HK-2 (cell line): Measurements from ENCODE around the gene PLEKHA6.

ENCODE experiments used
- DNase-seq: peaks from one replicate; pipeline ENCODE4 v3.0.0-alpha.2; 2018; ENCODE audit not compliant: unreplicated experiment

The PLEKHA6 gene

DNA sequence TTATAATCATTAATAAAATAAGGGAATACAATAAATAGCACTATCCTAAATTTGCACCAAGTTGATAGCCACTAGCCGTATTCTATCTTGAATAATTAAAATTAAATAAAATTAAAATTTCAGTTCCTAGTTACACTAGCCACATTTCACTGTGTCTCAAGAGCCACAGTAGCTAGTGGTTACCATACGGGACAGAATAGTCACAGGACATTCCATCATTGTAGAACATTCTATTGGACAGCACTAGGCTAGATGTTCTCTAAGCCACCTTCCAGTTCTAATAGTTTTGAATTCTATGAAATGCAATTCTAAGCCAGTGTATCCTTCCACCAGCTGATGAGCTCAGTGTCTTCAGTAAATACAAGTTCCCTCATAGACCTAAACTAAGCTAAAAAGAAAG, 74.8 kb downstream of the PLEKHA6 start:
- DNase-seq: no peak

DNA sequence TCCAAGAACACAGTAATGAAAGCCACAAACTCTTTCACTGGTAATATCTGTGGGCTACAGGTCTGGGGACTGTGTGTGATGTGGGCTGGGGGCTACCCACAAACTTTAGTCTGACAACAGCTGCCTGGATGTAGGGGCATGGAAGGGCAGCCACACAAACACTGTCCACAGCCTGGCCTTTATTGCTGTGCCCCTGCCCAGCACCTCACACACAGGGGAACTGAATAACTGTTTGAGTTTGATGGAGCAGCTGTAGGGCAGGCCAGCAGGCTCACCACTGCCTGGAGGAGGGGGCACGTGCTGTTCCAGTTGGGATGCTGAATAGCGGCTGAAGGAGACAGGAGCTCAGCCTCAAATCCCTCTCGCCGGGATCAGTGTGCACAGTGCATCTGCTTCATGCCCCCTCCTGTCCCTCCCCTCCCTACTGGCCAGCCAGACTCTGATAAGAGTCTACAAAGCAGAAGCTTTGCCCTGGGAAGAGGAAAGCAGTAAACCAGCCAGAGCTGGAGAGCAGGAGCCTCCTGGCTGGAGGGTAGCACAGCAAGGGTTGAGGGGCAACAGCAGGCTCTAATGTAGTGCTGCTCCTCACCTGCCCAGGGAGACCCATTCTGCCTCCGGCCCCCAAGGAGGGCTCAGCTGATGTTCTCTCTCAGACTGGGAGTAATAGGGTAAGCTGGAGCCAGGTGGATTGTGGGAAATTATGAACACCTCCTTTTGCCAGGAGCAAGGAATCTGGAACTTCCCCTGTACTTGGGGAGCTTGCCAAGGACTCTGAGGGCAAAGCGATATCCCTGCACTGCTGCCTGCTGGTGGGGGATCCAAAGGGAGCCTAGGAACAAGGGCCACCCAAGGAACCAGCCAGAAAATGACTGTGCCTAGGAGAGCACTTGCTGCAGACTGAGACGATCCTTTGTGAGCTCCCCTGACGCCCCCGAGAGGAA, 75.7 kb downstream of the PLEKHA6 start:
- no peak for DNase-seq

DNA sequence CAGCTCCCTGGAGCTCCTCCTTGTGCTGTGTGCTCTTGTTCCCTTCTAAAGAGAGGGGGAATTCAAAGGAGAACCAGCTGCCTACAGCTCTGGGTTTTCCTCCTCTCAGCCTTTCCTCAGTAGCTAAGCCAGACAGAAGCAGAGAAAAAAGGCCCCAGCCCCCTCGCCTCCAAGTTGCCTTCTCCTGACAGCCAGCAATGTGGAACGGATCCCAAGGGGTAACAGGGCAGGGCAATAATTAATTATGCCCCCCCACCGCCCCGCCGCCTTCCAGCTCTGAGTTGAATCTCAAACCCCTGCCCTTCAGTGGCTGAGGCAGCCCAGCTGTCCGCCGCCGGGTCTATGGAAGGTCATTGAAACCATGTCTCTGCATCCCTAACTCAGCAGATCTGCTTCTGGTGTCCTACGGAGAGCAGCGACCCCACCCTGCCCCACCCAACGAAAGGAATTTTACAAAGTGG, 76.9 kb downstream of the PLEKHA6 start:
- DNase-seq: no peak

DNA sequence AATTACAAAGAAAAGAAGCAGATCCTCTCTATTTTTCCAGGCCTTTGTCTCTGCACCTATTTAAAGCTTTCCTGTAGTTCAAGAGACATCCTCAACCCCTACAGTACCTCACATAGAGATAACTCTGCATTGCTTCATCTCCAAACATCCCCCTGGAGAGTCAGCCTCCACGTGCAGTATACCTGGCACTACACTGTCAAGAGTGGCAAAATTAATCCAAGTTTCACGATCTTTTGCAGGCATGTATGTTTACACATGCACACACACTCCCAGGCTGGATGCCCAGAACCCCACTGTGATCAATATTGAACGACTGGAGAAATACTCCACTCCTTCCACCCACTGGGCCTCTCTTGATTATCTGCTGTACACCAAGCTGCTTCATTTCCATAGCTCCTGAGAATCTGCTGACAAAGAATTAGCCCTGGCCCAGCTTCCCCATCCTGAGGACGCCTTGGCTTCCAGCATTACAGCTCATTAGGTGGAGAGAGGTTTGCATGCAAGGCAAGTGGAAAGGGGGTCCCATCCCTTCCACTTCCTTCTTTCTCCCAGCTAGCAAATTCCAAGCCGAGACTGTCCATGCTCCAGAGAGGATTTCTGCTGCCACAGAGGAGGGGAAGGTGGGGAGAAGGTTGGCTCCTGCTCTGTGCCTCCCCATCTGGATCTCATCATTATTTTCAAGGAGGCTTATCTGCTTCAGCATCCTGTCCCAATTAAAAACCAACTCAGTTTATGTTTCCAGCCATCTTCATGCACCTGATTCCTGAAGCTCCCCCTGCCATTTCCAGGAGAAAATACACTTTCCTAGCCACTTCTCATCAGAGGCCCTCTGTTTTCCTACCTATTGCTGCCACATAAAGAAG, 79.4 kb downstream of the PLEKHA6 start:
- DNase-seq: no peak

DNA sequence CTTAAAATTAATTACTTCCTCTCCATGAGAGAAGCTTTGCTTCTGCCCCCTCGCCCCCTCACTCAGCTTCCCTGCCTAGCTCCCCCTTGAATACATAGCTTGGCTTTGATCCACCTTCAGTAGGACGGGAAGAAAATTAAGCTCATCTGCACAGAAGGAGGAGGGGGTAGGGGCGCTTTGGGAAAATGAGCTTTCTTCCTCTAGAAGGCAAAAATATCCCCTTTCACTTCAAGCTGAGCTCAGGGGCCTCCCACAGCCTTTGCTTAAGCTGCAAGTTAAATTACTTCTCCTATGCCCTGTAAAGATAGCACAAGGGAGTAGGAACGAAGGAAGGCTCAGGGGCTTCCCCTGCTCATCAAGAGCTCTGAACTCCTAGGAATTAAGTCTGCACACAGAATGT, 80.8 kb downstream of the PLEKHA6 start:
- no peak for DNase-seq

DNA sequence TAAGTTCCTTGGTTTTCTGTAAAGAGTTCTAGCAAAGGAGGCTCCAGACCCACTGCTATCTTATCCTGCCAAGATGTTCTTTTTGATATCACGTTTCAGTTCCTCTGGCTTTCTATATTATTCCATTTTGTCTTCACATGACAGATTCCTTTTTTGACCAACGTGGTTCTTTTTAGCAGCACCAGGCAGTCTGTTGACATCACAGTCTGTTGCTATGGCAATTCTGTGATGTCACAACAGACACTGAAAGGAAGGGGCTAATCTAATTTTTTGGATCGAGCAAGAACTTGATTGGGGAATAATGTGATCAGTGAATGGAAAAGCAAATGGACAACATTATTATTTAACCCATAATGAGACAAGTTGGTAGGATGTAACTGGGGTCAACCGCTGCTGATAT, 81.5 kb downstream of the PLEKHA6 start:
- no peak for DNase-seq

- no peak for DNase-seq
These were observed 82.0 kb downstream of the PLEKHA6 start for GRCh38 chr1:204277563-204278219.

DNA sequence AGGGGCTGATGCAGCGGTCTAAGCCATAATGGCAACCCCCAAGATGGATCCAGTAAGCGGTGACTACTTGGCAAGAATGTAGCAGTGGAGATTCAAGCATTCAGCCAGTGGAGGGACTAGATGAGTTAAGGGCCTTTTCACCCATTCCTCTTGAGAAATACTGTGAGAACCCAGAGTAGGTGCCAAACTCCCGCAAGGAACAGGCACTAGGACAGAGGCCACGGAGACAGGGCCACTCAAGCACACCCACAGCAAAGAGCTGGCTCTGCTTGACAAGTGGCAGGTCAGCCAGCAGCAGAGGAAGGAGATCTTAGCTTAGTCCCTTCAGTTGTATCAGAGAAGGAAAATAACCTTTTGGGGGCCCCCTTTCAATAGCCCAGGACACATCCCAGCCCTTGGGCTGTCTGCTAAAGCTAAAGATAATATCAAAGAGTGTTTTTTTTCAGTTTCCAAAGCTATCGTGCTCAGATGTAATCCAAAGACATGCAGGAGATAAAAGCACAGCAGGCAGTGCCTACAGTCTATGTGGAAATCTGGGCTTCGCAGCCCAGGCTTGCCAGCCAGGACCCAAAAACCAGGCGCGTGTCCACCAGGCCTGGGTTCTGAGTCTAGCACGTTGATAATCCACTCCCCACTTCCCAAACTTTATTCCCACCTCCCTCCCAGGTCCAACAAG, 83.9 kb downstream of the PLEKHA6 start:
- DNase-seq: no peak

GRCh38 chr1:204274446-204274845, 85.3 kb downstream of the PLEKHA6 start:
- no peak for DNase-seq

DNA sequence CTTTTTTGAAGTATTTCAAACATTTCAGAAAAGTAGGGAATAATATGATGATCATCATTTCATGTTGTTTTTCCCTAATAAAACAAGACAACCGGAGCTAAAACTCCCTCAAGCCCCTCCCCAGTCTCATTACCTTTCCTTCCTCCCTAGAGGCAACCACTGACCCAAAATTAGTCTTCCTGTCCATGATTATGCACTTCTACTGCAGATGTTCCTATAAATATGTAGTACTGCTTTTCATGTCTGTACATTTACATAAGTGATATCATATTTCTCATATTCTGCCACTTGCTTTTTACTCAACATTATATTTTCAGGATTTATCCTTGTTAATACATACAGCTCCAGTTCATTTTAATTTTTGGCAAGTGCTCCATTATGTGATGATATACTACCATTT, 87.2 kb downstream of the PLEKHA6 start:
- no peak for DNase-seq

- no peak for DNase-seq
These were observed 87.8 kb downstream of the PLEKHA6 start for GRCh38 chr1:204271970-204272369.

DNA sequence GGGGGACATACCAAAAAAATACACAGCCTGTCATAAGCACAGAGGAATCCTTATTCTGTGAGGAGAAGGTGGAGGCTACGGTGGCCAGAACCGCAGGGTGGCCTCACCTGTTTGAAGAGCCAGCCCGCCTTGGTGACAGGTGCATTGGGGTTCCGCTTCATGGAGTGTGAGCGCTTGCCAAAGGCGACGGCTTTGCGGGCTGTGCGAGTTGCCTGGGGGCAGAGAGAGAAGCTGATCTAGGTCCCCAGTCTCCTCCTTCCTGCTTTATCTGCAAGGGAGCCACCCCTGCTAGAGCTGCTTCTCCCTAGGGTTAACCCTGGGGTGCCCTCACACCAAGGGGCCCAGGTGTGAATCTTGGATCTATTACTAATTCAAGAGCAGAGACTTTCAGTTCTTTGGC, 91.6 kb downstream of the PLEKHA6 start:
- DNase-seq: no peak

GRCh38 chr1:204267191-204267601, 92.5 kb downstream of the PLEKHA6 start:
- no peak for DNase-seq

DNA sequence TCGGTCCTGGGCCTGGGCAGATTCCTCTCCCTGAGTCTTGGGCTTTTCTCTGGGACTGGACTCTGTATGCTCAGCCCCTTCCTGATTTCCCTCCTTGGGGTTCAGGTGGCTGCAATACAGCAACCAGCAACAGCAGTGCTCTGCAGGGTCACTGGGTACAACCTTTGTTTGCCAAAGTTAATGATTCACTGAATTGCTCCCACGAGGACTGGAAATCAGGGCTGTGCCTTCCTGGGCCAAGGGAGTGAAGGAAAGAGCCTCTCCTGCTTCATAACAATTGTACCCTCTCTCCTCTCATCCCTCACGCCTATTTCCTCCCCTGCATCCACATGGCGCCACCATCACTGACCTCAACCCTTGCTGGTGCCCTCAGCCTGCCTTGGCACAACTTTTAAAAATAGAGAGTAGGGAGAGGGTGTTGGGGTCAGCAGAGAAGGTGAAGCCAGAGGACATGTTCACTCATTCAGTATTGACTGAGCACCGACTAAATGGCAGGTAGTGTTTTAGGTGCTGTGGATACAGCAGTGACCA, 93.2 kb downstream of the PLEKHA6 start:
- peak; percentile 14 for DNase-seq

DNA sequence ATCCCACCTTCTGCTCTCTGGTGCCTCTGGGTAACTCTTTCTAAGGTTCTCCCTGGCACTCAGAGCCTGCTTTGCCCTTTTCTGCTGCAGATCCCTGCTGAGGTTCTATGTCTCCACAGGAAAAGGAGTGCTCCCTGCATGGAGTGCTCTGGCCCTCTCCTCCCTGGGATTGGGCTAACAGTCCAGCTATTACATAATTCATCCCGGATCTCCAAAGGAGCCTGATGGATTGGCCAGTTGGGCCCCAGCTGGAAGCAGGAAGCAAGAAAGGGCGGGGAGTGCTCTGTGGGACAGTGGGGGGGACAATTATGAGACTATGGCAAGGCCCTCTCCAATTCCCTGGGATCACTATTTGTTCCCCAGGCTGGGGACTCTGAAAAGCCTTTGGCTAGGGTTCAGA, 94.1 kb downstream of the PLEKHA6 start:
- no peak for DNase-seq

DNA sequence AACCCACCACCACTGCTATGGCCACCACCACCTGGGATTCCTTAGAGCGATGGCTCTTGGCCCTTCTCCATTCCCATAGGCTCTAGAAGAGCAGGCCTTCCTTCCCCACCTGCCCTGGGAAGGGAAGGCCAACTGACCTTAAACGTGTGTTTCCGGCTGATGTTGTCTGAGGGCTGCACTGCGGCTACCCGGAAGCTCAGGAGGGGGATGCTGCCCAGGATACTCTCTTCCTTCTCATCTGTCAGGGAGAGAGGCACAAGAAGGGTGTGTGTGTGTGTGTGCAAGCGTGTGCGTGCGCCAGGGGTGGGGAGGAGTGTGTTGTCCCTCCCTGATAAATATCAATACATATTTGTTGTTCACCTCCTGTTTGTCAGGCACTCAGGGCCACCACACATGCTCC, 94.9 kb downstream of the PLEKHA6 start:
- no peak for DNase-seq

DNA sequence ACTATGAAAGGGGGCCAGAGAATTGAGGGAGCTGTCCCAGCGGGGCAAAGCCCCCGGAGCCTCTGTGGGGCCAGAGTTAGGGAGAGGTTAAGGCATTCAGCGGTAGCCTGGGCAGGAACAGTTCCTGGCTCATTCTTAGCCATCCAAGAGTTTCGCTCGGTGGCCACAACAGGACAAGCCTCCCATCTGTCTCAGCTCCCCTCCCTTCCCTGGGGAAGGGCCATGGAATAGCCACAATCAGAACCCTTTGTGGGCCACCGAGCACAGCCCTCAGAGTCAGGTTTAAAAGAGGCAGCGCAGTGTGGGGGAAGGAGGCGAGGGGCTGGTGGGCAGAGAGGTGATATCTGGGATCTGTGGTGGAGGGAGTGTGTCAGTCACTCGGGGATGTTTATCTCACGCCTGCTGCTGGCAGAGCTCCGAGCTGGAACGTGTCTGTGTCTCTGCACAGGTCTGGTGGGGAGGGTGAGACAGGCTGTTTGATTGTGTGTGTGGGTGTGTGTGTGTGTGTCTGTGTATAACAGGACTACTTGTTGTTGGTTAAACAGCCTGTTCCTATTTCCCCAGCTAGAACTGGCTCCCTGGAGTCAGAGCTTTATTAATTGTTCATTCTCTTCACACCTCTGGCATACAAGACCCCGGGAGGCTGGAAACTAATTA, 96.3 kb downstream of the PLEKHA6 start:
- no peak for DNase-seq

GRCh38 chr1:204262506-204263253, 97.0 kb downstream of the PLEKHA6 start:
- DNase-seq: no peak

DNA sequence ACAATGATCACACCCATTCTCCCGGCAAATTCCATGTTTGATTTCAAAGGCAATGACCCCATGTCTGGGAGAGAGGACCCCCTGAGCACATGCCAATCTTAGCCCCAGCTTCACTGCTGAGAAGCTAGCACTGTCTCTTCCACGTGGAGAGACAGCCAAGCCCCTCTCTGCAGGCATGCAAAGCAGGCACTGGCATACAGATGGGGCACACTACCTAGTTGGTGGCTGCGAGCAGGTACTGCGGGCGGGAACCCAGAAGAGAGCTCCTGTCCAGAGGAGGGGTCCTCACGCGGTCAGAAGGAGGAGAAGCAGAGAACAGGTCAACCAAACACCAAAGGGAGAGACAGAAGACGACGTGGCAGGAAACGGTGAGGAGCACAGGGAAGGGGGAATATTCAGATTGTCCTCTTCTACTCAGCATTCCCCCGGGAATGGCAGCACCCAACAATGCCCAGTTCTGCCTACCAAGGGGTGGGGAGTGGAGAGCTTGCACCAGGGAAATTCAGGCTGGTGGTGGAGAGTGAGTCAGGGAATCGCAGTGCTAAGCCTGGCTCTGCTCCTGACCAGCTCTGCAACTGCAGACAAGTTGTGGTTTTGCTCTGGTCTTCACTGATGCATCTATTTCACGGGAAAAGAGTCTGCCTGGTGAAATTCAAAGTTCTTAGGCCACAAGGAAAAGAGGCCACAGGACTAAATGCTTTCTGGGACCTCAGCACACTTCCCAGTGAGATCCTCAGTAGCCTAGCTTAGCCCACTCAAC, 97.8 kb downstream of the PLEKHA6 start:
- no peak for DNase-seq
